GM12874 (cell line): ENCODE measurements around the gene CREB3L2.

Experiments used
- TF ChIP-seq, protein P1 (sequence below): IDR thresholded peaks from 2 replicates; pipeline ENCODE4 v1.5.1; 2011; ENCODE audit warnings: low read depth, mild to moderate bottlenecking, control low read depth, low read length, moderate library complexity; ENCODE audit not compliant: insufficient read depth

The CREB3L2 gene

DNA sequence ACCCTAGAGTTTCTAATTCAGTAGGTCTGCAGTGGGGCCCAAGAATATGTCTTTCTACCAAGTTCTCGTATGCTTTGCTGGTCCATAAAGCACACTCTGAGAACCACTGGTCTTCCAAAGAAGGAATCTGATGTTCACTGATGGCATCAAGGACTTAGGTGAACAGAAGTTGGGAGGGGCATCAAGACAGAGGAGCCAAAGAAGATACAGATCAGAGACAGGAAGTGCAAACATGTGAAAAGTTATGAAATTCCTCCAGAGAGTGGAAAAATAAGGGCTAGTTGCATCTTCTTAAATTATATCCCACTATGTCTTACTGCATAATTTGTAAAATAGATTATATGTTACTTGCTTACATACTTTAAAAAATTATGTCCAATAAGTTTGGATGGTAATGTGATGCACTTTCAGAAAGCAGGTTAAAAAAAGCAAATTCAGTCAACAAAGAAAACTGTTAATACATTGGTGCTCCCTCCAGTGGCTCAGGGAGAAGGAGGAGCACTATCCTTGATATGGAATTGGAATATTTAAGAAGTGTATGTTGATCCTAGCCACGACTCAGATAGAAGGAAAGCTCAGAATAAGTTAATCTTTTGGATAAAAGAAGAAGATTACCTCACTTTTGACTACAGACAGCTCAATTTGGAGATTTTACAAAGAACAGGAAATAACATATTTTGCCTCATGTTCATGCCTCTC is 35.8 kb downstream of the CREB3L2 start:
- TF ChIP-seq, protein P1, sequence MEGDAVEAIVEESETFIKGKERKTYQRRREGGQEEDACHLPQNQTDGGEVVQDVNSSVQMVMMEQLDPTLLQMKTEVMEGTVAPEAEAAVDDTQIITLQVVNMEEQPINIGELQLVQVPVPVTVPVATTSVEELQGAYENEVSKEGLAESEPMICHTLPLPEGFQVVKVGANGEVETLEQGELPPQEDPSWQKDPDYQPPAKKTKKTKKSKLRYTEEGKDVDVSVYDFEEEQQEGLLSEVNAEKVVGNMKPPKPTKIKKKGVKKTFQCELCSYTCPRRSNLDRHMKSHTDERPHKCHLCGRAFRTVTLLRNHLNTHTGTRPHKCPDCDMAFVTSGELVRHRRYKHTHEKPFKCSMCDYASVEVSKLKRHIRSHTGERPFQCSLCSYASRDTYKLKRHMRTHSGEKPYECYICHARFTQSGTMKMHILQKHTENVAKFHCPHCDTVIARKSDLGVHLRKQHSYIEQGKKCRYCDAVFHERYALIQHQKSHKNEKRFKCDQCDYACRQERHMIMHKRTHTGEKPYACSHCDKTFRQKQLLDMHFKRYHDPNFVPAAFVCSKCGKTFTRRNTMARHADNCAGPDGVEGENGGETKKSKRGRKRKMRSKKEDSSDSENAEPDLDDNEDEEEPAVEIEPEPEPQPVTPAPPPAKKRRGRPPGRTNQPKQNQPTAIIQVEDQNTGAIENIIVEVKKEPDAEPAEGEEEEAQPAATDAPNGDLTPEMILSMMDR = no peak

DNA sequence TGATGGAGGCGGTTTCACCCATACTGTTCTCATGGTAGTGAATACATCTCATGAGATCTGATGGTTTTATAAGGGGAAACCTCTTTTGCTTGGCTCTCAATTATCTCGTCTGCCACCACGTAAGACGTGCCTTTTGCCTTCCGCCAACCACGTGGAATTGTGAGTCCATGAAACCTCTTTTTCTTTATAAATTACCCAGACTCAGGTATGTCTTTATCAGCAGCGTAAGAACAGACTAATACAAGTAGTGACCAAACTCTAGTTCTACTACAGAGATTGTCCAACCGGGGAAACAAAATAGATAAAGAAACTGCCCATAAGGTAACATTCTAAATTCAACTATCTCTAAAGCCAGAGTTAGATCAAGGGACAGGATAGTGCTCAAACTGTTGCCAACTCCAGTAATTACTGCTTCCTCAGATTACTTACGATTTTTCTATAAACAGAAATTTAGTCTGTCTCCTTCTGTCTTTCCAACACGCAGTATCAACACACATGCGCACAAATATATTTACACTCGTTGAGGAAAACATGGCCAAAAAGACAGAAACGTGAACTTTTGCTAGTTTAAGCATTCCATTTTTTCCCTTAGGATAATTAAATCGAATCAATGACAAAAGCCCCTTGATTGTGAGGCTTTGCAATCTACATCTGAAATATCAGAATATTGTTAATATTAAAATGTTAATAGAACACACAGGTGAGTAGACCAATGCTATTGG is 36.9 kb downstream of the CREB3L2 start:
- TF ChIP-seq, protein P1 = no peak

DNA sequence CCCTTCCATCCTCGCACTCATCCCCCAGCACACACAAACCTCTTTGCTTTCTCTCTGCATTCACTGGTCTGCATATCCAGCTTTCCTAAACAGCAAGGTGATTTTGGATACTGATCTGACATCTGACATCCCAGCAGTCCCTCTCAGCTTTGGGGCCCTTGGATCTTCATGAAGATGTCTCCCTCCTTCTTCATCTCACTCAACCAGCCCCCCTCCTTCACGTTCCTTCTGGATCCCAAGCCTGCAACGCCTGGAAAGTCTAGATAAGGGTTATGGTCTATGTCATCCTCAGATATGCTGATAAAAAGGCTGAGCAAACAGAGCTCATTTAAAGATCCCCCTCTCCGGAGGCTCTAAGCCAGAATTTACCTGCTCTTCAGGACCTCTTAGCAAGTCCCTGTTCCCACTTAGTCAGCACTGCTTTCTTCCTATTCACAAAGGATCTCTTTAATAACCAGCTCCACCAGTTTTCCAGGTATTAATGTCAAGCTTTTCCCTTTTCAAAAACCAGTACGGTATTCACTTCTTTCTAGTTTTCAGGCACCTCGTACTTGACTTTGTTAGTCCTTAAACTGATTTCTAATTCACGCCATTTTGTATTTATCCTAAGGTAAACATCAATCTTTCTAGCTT is 38.9 kb downstream of the CREB3L2 start:
- TF ChIP-seq, protein P1 = no peak

DNA sequence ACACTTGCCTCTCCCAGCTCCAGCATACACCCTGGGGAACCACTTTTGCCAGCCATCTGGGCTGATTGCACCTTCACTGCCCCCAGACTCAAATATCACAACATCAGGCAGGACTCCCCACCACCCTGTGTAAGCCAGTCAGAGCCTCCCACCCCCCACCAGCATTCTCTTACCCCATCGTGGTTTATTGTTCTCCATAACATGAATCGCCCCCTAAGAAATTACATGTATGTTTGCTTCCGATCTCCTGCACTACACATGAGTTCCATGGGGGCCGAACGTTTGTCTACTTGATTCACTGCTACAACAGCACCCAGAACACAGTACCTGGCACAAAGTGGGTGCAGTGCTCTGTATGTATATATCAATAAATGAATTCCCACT is 39.4 kb downstream of the CREB3L2 start:
- TF ChIP-seq, protein P1 = no peak

DNA sequence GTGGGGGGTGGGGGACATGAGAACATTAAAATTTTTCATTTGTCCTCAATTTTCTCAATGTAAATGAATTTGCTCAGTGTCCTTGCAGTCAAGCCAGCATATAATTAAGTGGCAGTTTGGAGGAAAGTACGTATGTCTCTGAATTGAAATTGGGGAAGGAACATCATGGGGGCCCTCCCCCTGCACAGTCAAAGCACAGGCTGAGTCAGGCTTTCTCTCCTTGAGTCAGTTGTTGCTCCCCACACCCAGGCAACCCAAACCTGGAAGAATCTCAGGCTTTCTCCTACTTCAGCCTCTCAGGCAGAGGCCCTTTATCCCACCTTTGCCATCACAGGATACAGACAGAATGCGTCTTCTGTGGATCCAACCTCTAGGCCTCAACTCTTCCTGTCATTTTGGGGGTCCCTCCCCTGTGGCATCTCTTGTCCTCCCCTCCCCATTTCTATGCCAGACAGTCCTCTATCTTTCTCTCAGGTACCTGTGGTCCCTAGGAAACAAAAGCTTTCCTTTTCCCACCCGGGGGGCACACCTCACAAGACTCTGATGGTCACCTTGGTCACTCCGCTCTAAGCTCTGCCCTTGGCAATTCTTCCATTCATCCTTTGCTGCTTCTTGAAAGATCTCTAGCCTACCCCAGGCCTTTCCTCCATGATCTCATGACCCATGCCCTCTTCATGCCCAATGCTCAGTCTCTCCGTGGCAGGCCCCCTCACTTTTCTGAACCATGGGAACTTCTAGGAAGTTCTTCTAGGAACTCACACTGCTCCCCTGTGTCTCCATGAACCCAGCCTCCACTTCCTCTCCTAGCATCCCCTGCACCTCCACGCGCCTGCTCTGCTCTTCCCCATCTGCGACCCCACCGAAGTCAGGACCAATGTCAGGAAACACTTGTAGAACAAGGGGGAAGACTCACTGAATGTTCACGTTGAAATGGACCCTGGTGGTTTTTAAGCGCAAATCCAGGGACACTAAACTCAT is 40.4 kb downstream of the CREB3L2 start:
- TF ChIP-seq, protein P1 = no peak

DNA sequence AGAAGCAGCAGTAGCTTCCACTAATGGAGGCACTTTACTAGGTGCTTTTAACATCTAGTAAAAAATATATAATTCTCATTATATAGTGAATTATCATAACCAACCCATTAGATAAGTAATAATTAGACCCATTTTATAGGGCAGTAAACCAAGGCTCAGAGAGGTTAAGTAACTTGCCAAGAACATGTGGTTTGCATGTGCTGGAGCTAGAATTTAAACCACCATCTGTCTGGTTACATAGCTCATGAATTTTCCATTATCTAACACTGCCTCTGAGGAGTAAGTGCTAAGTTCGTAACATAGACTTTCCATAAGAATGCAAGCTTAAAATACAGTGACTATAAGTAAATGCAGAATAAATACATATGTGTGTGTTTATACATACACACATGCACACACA is 41.9 kb downstream of the CREB3L2 start:
- TF ChIP-seq, protein P1 = no peak
